GM23248 (cell line): Measurements from ENCODE around the gene DUSP9.

Experiments
- EZH2 ChIP-seq: fragments of 200-600 bp; sonication (generic); IDR thresholded peaks from 2 replicates; pipeline ENCODE4 v1.6.1; 2018; ENCODE audit warnings: antibody characterized with exemption, mild to moderate bottlenecking; ENCODE audit not compliant: insufficient read depth, poor library complexity, severe bottlenecking
- EZH2phosphoT487 ChIP-seq: fragments of 200-600 bp; sonication (generic); IDR thresholded peaks from 2 replicates; pipeline ENCODE4 v1.6.1; 2018; ENCODE audit warnings: antibody characterized with exemption, moderate library complexity, mild to moderate bottlenecking, low read depth; ENCODE audit not compliant: insufficient read depth

GRCh38 chrX:153688071-153688470, 41.1 kb downstream of the DUSP9 start:
- no peak for TF ChIP-seq EZH2phosphoT487
- no peak for TF ChIP-seq EZH2
